B cell (primary cell): ENCODE data around the gene DYRK2. TPM values are rescaled to one million over a fixed set of nuclear protein-coding genes. Genes with fewer than 3 reads are reported as not detected.

Experiments
- ATAC-seq: fragments of 200-7000 bp; cut with Tn5 transposase; one replicate; pipeline ENCODE4 v1.10.0; 2021; ENCODE audit warnings: low read depth, mild to moderate bottlenecking, moderate number of reproducible peaks, moderate library complexity
- CTCF ChIA-PET: fragments of 350-600 bp; sonication (Branson Sonifier 250); formaldehyde crosslinking; loops from one replicate; lab custom pipeline; 2021; ENCODE audit warnings: antibody characterized with exemption, inconsistent platforms; lab: Charles Lee
- POLR2A ChIA-PET: fragments of 350-600 bp; sonication (Branson Sonifier 250); formaldehyde crosslinking; loops from one replicate; lab custom pipeline; 2021; ENCODE audit warnings: antibody characterized with exemption; lab: Charles Lee
- DNase-seq: peaks from one replicate; pipeline ENCODE4 v3.0.0; 2013
- H2AFZ ChIP-seq: 2 replicates; pipeline ENCODE4 v1.6.1; 2012; ENCODE audit warnings: mild to moderate bottlenecking, low read depth, low read length; ENCODE audit not compliant: insufficient read depth, poor library complexity, severe bottlenecking
- H3K27ac ChIP-seq, 2 donors: 1 replicate in 1 of 2; 2 replicates in 1 of 2; pipeline ENCODE4 v1.5.1; 2012 to 2013; ENCODE audit warnings: low read length in 2 of 2, mild to moderate bottlenecking in 2 of 2, moderate library complexity in 1 of 2
- H3K27me3 ChIP-seq, 4 experiments: fragments of 200-600 bp in 1 of 4; sonication (generic) in 1 of 4; replicated peaks in 1 of 4; 1 replicate in 2 of 4; 2 replicates in 2 of 4; pipeline versions ENCODE4 v1.6.1 to v1.7.0; 2013 to 2016; ENCODE audit warnings: low read length in 3 of 4, mild to moderate bottlenecking in 2 of 4, mixed read lengths in 1 of 4, moderate library complexity in 1 of 4; ENCODE audit not compliant: insufficient read depth in 4 of 4, control insufficient read depth in 3 of 4; ENCODE audit errors: control extremely low read depth in 1 of 4
- H3K36me3 ChIP-seq, 2 experiments: replicated peaks in 1 of 2; 1 replicate in 1 of 2; 2 replicates in 1 of 2; pipeline versions ENCODE4 v1.6.1 to v1.7.1; 2013; ENCODE audit warnings: low read length in 1 of 2; ENCODE audit not compliant: insufficient read depth in 2 of 2, control insufficient read depth in 1 of 2; ENCODE audit errors: control extremely low read depth in 1 of 2, extremely low read depth in 1 of 2
- H3K4me1 ChIP-seq, 2 donors: fragments of 200-600 bp in 1 of 2; sonication (generic) in 1 of 2; 1 replicate in 1 of 2; 2 replicates in 1 of 2; pipeline versions ENCODE4 v1.5.1 to v1.6.1; 2013 to 2017; ENCODE audit warnings: low read length in 2 of 2; ENCODE audit not compliant: control insufficient read depth in 2 of 2, insufficient read depth in 2 of 2
- H3K4me2 ChIP-seq: replicated peaks from 2 replicates; pipeline ENCODE3; 2012; ENCODE audit warnings: mild to moderate bottlenecking, low read depth, low read length; ENCODE audit not compliant: poor library complexity, severe bottlenecking
- H3K4me3 ChIP-seq, 5 experiments: fragments of 200-600 bp in 1 of 5; sonication (generic) in 1 of 5; 1 replicate in 3 of 5; 2 replicates in 2 of 5; pipeline versions ENCODE4 v1.5.1 to v1.7.0; 2011 to 2016; ENCODE audit warnings: low read length in 4 of 5, mild to moderate bottlenecking in 4 of 5, low read depth in 2 of 5, control low read depth in 1 of 5, moderate library complexity in 1 of 5; ENCODE audit not compliant: insufficient read depth in 1 of 5; ENCODE audit errors: control extremely low read depth in 1 of 5, extremely low read depth in 1 of 5
- H3K79me2 ChIP-seq: fragments of 200-600 bp; sonication (generic); one replicate; pipeline ENCODE4 v1.6.0; 2016; ENCODE audit warnings: low read length; ENCODE audit not compliant: control insufficient read depth, insufficient read depth
- H3K9ac ChIP-seq: fragments of 200-600 bp; sonication (generic); 2 replicates; pipeline ENCODE4 v1.6.1; 2017; ENCODE audit warnings: mild to moderate bottlenecking, low read length, moderate library complexity
- H3K9me3 ChIP-seq, 3 donors: one replicate each; pipeline versions ENCODE4 v1.6.1 to v1.7.1; 2013; ENCODE audit warnings: low read length in 2 of 3; ENCODE audit not compliant: control insufficient read depth in 2 of 3, insufficient read depth in 1 of 3; ENCODE audit errors: control extremely low read depth in 1 of 3
- H4K20me1 ChIP-seq: 2 replicates; pipeline ENCODE4 v1.6.0; 2012; ENCODE audit warnings: mild to moderate bottlenecking, low read length; ENCODE audit not compliant: insufficient read depth, control insufficient read depth, poor library complexity, severe bottlenecking
- H3K27ac Mint-ChIP-seq: one replicate; pipeline ENCODE4 v1.8.0; 2021; ENCODE audit warnings: mixed read lengths
- H3K27me3 Mint-ChIP-seq: one replicate; pipeline ENCODE4 v1.8.0; 2021; ENCODE audit warnings: mixed read lengths
- H3K4me1 Mint-ChIP-seq: one replicate; pipeline ENCODE4 v1.8.0; 2021; ENCODE audit warnings: mixed read lengths
- H3K4me3 Mint-ChIP-seq: one replicate; pipeline ENCODE4 v1.8.0; 2021; ENCODE audit warnings: mixed read lengths
- H3K9me3 Mint-ChIP-seq: one replicate; pipeline ENCODE4 v1.8.0; 2022; ENCODE audit warnings: mixed read lengths; ENCODE audit not compliant: insufficient read depth
- EZH2 ChIP-seq: IDR thresholded peaks from 2 replicates; pipeline ENCODE4 v1.6.1; 2012; ENCODE audit warnings: borderline replicate concordance, low read depth, mild to moderate bottlenecking, moderate library complexity, low read length; ENCODE audit not compliant: insufficient read depth, poor library complexity, severe bottlenecking
- WGBS: methylation state at CpG from one replicate; pipeline ENCODE4 v1.1.5; 2013; ENCODE audit warnings: missing lambda C conversion rate; ENCODE audit not compliant: insufficient coverage; 5-methylcytosine and 5-hydroxymethylcytosine counted together
- intact Hi-C: fragments of 100-400 bp; cut with micrococcal nuclease; formaldehyde crosslinking; loops from one replicate; pipeline ENCODE4 v1.10.0; 2022
- polyA plus RNA-seq: library from polyadenylated mRNA; depleted of rRNA; stranded (reverse); fragments of >200 nt; gene quantifications from 2 replicates; pipeline ENCODE4 v1.2.3, GENCODE V29; 2012
- total RNA-seq, 2 donors: library from RNA; stranded (reverse); fragments of 120-200 nt in 1 of 2; gene quantifications; 1 replicate in 1 of 2; 2 replicates in 1 of 2; pipeline versions ENCODE4 v1.2.3 to v1.2.4, GENCODE V29; 2013 to 2022
- TF ChIP-seq, protein P1 (sequence below): fragments of 200-600 bp; IDR thresholded peaks from one replicate; pipeline ENCODE4 v1.8.0; 2022; ENCODE audit warnings: antibody characterized with exemption, mild to moderate bottlenecking

DYRK2 gene
- total and polyA plus RNA-seq, 2 donors (not counting 1 experiment from before 2014, with no cell fraction given) = 21.3 to 75.3 TPM

DNA sequence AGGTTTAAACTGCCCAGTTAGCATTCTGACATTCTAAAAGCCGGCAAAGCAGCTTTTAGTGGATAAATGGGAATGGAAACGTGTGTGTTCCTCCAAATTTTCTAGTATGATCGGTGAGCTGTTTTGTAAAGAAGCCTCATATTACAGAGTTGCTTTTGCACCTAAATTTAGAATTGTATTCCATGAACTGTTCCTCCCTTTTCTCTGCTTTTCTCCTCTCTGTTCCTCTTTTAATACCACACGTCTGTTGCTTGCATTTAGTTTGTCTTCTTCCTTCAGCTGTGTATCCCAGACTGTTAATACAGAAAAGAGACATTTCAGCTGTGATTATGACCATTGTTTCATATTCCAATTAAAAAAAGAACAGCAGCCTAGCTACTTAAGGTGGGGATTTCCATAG lies 10.7 kb downstream of the DYRK2 start:
- Histone ChIP-seq H3K79me2 (peaks cover 41% of the 10 kb centered on the region), H3K36me3 (peaks cover 0 to 46% of the 10 kb centered on the region in 2 experiments), H3K9me3 (no peaks in the 10 kb centered on the region), H3K27ac (no peak overlapping the region), H3K4me3 (no peak overlapping the region), H3K27me3 (no peaks in the 10 kb centered on the region), H3K4me2 (no peak overlapping the region), H3K9ac (no peak overlapping the region), H4K20me1 (peaks cover 86% of the 10 kb centered on the region), H2AFZ (no peak overlapping the region), H3K4me1 (peaks cover 0 to 3% of the 10 kb centered on the region in 2 donors)
- Mint-ChIP-seq H3K4me3 (no peak overlapping the region), H3K27ac (no peak overlapping the region), H3K27me3 (no peaks in the 10 kb centered on the region), H3K9me3 (no peaks in the 10 kb centered on the region), H3K4me1 (peaks cover 47% of the 10 kb centered on the region)
- POLR2A ChIA-PET = no interaction called here
- no CpG with 5 or more reads among the region's 4 CpGs for WGBS
- intact Hi-C loops = loop anchor here (10.0 kb wide), 1 partner anchor 96 kb away; no protein-coding TSS in a partner anchor
- no peak for ATAC-seq
- no peak for TF ChIP-seq EZH2
- TF ChIP-seq, protein P1, sequence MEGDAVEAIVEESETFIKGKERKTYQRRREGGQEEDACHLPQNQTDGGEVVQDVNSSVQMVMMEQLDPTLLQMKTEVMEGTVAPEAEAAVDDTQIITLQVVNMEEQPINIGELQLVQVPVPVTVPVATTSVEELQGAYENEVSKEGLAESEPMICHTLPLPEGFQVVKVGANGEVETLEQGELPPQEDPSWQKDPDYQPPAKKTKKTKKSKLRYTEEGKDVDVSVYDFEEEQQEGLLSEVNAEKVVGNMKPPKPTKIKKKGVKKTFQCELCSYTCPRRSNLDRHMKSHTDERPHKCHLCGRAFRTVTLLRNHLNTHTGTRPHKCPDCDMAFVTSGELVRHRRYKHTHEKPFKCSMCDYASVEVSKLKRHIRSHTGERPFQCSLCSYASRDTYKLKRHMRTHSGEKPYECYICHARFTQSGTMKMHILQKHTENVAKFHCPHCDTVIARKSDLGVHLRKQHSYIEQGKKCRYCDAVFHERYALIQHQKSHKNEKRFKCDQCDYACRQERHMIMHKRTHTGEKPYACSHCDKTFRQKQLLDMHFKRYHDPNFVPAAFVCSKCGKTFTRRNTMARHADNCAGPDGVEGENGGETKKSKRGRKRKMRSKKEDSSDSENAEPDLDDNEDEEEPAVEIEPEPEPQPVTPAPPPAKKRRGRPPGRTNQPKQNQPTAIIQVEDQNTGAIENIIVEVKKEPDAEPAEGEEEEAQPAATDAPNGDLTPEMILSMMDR = no peak
- CTCF ChIA-PET = interaction anchor here (2.0 kb wide), 1 partner anchor 284 kb away, joined by 4 read pairs; no protein-coding TSS in a partner anchor
- DNase-seq = no peak

DNA sequence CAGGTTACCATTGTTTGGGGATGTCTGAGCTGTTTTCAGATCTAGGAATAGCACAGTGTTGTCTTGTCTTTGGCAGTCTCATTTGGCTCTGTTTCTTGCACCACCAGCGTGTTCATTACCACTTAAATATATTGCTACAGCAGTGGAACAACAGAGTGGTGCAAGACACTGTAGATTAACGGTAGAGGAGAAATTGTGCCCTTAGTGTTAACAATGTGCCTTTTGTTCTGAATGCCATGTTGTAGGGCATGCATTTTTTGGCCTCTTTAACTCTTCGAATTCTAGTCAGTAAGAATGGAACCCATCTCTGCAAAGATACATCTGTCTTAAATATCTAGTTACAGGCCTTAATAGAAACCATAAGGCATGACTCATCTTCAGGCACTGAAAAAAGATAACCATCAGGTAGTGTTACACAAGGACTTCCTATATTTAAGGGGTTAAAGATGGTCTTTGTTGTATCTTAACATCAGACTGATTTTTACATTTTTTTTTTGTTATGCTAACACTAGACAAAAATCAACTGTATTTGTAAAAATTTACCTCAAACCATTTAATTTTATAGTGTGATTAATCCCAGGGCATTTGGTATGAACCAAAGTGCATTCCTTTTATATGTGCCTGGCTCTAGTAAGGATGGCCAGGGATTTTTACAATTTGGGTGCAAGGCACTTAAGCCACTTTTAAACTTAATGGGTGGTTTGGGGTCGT lies 12.9 kb downstream of the DYRK2 start:
- Histone ChIP-seq H3K79me2 (peaks cover 25% of the 10 kb centered on the region), H4K20me1 (peaks cover 77% of the 10 kb centered on the region), H3K4me2 (no peak overlapping the region), H3K4me3 (no peak overlapping the region), H3K4me1 (no peaks in the 10 kb centered on the region), H2AFZ (no peak overlapping the region), H3K9me3 (no peaks in the 10 kb centered on the region), H3K27ac (no peak overlapping the region), H3K36me3 (peaks cover 0 to 35% of the 10 kb centered on the region in 2 experiments), H3K9ac (no peak overlapping the region), H3K27me3 (no peaks in the 10 kb centered on the region)
- Mint-ChIP-seq H3K4me1 (peaks cover 39% of the 10 kb centered on the region), H3K27me3 (no peaks in the 10 kb centered on the region), H3K27ac (no peak overlapping the region), H3K4me3 (no peak overlapping the region), H3K9me3 (no peaks in the 10 kb centered on the region)
- DNase-seq (no peak), ATAC-seq (no peak)
- CTCF ChIA-PET = no interaction called here
- intact Hi-C loops = loop anchor here (5.0 kb wide), 1 partner anchor 304 kb away; no protein-coding TSS in a partner anchor
- TF ChIP-seq, protein P1 = no peak
- no peak for TF ChIP-seq EZH2
- POLR2A ChIA-PET = no interaction called here
- 100% methylated on average over 1 of the region's 4 CpGs for WGBS
